ENCODE results near the gene CLSTN2.

Gene CLSTN2

GRCh38 chr3:140093742-140094141, 158.8 kb downstream of the CLSTN2 start:
- no peak for DNase-seq (ENCODE audit: low read depth in 2 of 2)

- no peak for DNase-seq (ENCODE audit: low read depth in 2 of 2)
Measured at GRCh38 chr3:140094487-140094886, 159.5 kb downstream of the CLSTN2 start.

GRCh38 chr3:140096037-140096436, 161.1 kb downstream of the CLSTN2 start:
- no peak for DNase-seq (ENCODE audit: low read depth in 2 of 2)

GRCh38 chr3:140097874-140098635, 163.1 kb downstream of the CLSTN2 start:
- no peak for DNase-seq (ENCODE audit: low read depth in 2 of 2)

GRCh38 chr3:140100479-140100878, 165.5 kb downstream of the CLSTN2 start:
- DNase-seq (ENCODE audit: low read depth in 2 of 2): no peak

GRCh38 chr3:140103166-140103565, 168.2 kb downstream of the CLSTN2 start:
- no peak for DNase-seq (ENCODE audit: low read depth in 2 of 2)

GRCh38 chr3:140103986-140104645, 169.1 kb downstream of the CLSTN2 start:
- DNase-seq (ENCODE audit: low read depth in 2 of 2): no peak

- DNase-seq (ENCODE audit: low read depth in 2 of 2): no peak
Measured at GRCh38 chr3:140113996-140114788, 179.2 kb downstream of the CLSTN2 start.

GRCh38 chr3:140114789-140115080, 179.8 kb downstream of the CLSTN2 start:
- DNase-seq (ENCODE audit: low read depth in 2 of 2): no peak

GRCh38 chr3:140117096-140117526, 182.1 kb downstream of the CLSTN2 start:
- DNase-seq (ENCODE audit: low read depth in 2 of 2): no peak

GRCh38 chr3:140122183-140122582, 187.2 kb downstream of the CLSTN2 start:
- no peak for DNase-seq (ENCODE audit: low read depth in 2 of 2)

- DNase-seq (ENCODE audit: low read depth in 2 of 2): no peak
Measured at GRCh38 chr3:140128217-140128616, 193.2 kb downstream of the CLSTN2 start.

GRCh38 chr3:140128631-140129030, 193.6 kb downstream of the CLSTN2 start:
- no peak for DNase-seq (ENCODE audit: low read depth in 2 of 2)

GRCh38 chr3:140129768-140130284, 194.8 kb downstream of the CLSTN2 start:
- no peak for DNase-seq (ENCODE audit: low read depth in 2 of 2)

GRCh38 chr3:140131895-140132294, 196.9 kb downstream of the CLSTN2 start:
- DNase-seq (ENCODE audit: low read depth in 2 of 2): no peak

- no peak for DNase-seq (ENCODE audit: low read depth in 2 of 2)
Measured at GRCh38 chr3:140134231-140134965, 199.4 kb downstream of the CLSTN2 start.

GRCh38 chr3:140135461-140135860, 200.5 kb downstream of the CLSTN2 start:
- DNase-seq (ENCODE audit: low read depth in 2 of 2): no peak

GRCh38 chr3:140143367-140144069, 208.5 kb downstream of the CLSTN2 start:
- DNase-seq (ENCODE audit: low read depth in 2 of 2): no peak

GRCh38 chr3:140145528-140145927, 210.5 kb downstream of the CLSTN2 start:
- DNase-seq (ENCODE audit: low read depth in 2 of 2): no peak

GRCh38 chr3:140146668-140147067, 211.7 kb downstream of the CLSTN2 start:
- no peak for DNase-seq (ENCODE audit: low read depth in 2 of 2)

GRCh38 chr3:140147965-140148490, 213.0 kb downstream of the CLSTN2 start:
- no peak for DNase-seq (ENCODE audit: low read depth in 2 of 2)

Data from stimulated activated CD4-positive, alpha-beta T cell treated with anti-CD3 and anti-CD28 coated beads, Interleukin-15, amount 100 ng/mL, for 48 hours (primary cell).